ENCODE data around the gene UVRAG.

GRCh38 chr11:76047766-76048165 lies 232.8 kb downstream of the UVRAG start:
- TF ChIP-seq CTCF (IDR thresholded peaks at IDR 0.05), result no peak
- no peak for TF ChIP-seq POLR2A (IDR thresholded peaks at IDR 0.05)
